Ishikawa (cell line): ENCODE data around the gene MYH15.

Experiments used
- EGR1 ChIP-seq: IDR thresholded peaks from 2 replicates; pipeline ENCODE4 v1.6.1; 2012
- NFIC ChIP-seq: IDR thresholded peaks from 2 replicates; pipeline ENCODE4 v1.6.1; 2012
- TCF12 ChIP-seq: IDR thresholded peaks from 2 replicates; pipeline ENCODE4 v1.6.1; 2012; ENCODE audit warnings: low read depth
- TF ChIP-seq, protein P1 (sequence below): IDR thresholded peaks from 2 replicates; pipeline ENCODE4 v1.6.1; 2012

DNA sequence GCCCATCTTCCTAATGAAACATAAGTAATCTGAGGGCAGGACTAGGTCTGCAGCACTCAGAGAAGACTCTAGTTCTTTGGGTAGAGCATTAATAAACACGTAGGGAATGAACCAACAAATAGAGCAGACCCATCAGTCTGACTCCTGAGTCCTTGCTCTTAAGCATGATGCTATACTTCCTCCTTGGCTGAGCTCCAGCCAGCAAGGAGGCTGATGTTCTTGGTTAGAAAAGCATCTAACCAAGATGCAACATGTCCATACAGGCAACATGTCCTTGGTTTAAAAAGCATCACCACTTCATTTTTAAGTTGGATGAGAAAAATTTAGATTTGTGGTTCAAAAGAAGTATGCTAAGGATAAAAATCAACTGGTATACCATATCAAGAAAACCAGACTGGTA is 8.5 kb upstream of the MYH15 start:
- TF ChIP-seq TCF12 (no peak), EGR1 (no peak), NFIC (no peak)
- TF ChIP-seq, protein P1, sequence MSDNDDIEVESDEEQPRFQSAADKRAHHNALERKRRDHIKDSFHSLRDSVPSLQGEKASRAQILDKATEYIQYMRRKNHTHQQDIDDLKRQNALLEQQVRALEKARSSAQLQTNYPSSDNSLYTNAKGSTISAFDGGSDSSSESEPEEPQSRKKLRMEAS = no peak
